GM21526 (cell line): ENCODE results near the gene ZNHIT2.

Experiments
- ATAC-seq: cut with Tn5 transposase; IDR thresholded peaks from one replicate; pipeline ENCODE4 v1.9.1; 2021; ENCODE audit warnings: moderate library complexity; ENCODE audit not compliant: unreplicated experiment, low FRiP score

Gene ZNHIT2

GRCh38 chr11:65107751-65108468 is 9.6 kb downstream of the ZNHIT2 start:
- ATAC-seq = no peak

GRCh38 chr11:65107078-65107477 is 10.4 kb downstream of the ZNHIT2 start:
- no peak for ATAC-seq

GRCh38 chr11:65104628-65105027 is 12.9 kb downstream of the ZNHIT2 start:
- ATAC-seq = no peak

- ATAC-seq = no peak
These were observed 14.0 kb downstream of the ZNHIT2 start for GRCh38 chr11:65103476-65103875.

GRCh38 chr11:65102142-65103095 is 15.1 kb downstream of the ZNHIT2 start:
- ATAC-seq = no peak

- ATAC-seq = no peak
These were observed 16.7 kb downstream of the ZNHIT2 start for GRCh38 chr11:65100674-65101350.

- ATAC-seq = no peak
These were observed 20.6 kb downstream of the ZNHIT2 start for GRCh38 chr11:65096926-65097325.

- peak; percentile 66 for ATAC-seq
These were observed 21.3 kb downstream of the ZNHIT2 start, which contains the start of gene VPS51 for GRCh38 chr11:65095974-65096806. TSS of gene VPS51 (plus strand) at chr11:65096214. CDS start at chr11:65096251, 37 bp downstream.

- ATAC-seq = no peak
These were observed 22.1 kb downstream of the ZNHIT2 start for GRCh38 chr11:65095427-65095826.

GRCh38 chr11:65090628-65091027 is 26.9 kb downstream of the ZNHIT2 start:
- ATAC-seq = no peak

- ATAC-seq = no peak
These were observed 27.9 kb downstream of the ZNHIT2 start for GRCh38 chr11:65089621-65090020.

- no peak for ATAC-seq
These were observed 29.7 kb downstream of the ZNHIT2 start for GRCh38 chr11:65087827-65088226.

- no peak for ATAC-seq
These were observed 30.3 kb downstream of the ZNHIT2 start for GRCh38 chr11:65087216-65087615.

GRCh38 chr11:65086809-65087208 is 30.7 kb downstream of the ZNHIT2 start:
- no peak for ATAC-seq

GRCh38 chr11:65085446-65085845 is 32.1 kb downstream of the ZNHIT2 start:
- no peak for ATAC-seq

- peak; percentile 7 for ATAC-seq
These were observed 32.7 kb downstream of the ZNHIT2 start for GRCh38 chr11:65084598-65085375.

GRCh38 chr11:65083834-65084597 is 33.5 kb downstream of the ZNHIT2 start, which contains the start of the genes CDCA5 and ZFPL1:
TSS of gene CDCA5 (minus strand) at chr11:65084040. CDS start at chr11:65083978, 62 bp downstream.
TSS of gene ZFPL1 (plus strand) at chr11:65084222. CDS start at chr11:65084699, 477 bp downstream.
- peak; percentile 68 for ATAC-seq

- peak; percentile 16 for ATAC-seq
These were observed 34.2 kb downstream of the ZNHIT2 start for GRCh38 chr11:65083134-65083833.
